IPS DF 19.7 (cell line): ENCODE results near the gene UBAP1L.
"Not testable (repeated sequence)": the region's sequence is repeated elsewhere in the genome, so short reads cannot be mapped to it uniquely, and the experiment has no call there.

Source experiments
- DNase-seq: peaks from one replicate; pipeline ENCODE4 v3.0.0-alpha.2; 2013; ENCODE audit warnings: low read depth, low spot score

UBAP1L gene

GRCh38 chr15:65115086-65115485 is at the start of gene UBAP1L:
Gene UBAP1L (minus strand): TSS chr15:65115200. CDS start chr15:65106215, 8,985 bp downstream.
- DNase-seq = no peak

GRCh38 chr15:65164139-65164538 is 49.1 kb upstream of the UBAP1L start:
- DNase-seq = no peak

DNA sequence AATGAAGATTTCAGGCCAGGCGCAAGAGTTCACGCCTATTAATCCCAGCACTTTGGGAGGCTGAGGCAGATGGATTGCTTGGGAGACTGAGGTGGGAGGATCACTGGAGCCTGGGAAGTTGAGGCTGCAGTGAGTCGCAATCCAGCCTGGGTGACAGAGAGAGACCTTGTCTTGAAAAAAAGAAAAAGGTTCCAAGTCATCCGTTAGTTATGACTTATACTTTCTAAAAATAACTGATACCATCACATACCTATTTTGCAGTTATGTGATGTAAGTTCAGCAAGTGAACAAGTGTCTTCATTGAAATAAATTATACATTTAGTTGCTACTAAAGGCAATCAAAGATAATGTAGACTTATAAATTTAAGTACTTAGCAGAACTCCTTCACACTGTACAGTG is 48.0 kb upstream of the UBAP1L start:
- DNase-seq = no peak

- no peak for DNase-seq
Measured at GRCh38 chr15:65156692-65157091, 41.7 kb upstream of the UBAP1L start.

DNA sequence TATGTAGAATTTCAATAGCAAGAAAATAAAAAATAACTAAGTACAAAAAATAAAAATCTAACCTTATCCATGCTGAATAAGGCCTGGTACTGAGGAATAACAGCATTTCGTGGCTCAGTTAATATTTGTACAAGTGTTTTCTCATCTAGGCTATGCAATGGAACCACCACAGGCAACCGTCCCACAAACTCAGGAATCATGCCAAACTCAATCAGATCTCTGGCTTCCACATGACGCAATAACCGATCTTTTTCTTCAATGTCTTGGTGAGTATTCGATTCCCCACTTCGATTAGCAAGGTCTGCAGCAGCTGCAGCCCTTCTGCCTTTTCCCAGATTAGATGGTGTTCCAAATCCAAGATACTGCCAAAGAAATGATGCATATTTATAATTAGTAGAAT is 39.7 kb upstream of the UBAP1L start:
- DNase-seq = no peak

DNA sequence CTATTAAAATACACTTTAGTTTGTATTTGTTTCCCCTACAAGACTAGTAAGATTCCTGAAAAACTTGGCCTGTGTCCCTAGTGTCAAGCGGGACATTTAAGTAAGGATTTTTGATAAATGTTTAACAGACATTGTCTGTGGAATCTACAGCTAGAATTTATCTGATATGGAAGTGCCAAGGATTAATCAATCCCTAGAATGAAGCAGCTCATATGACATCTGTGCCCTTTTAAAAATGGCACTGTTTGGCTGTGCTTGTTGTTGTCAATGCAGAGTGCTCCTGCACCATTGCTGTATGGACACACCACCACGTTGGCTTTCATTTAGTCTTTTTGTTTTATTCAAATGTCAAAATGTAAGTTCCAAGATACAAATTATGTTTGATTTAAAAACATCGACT is 32.9 kb upstream of the UBAP1L start:
- DNase-seq = no peak

- DNase-seq = no peak
Measured at GRCh38 chr15:65146438-65146837, 31.4 kb upstream of the UBAP1L start.

GRCh38 chr15:65138631-65139030 is 23.6 kb upstream of the UBAP1L start:
- not testable (repeated sequence) for DNase-seq

DNA sequence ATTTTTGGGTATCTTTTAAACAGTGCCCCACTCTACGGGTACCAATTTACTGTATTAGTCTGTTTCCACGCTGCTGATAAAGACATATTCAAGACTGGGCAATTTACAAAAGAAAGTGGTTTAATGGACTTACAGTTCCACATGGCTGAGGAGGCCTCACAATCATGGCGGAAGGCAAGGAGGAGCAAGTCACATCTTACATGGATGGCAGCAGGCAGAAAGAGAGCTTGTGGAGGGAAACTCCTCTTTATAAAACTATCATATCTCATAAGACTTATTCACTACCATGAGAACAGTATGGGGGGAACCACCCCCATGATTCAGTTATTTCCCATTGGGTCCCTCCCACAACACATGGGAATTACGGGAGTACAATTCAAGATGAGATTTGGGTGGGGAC is 22.9 kb upstream of the UBAP1L start:
- not testable (repeated sequence) for DNase-seq

DNA sequence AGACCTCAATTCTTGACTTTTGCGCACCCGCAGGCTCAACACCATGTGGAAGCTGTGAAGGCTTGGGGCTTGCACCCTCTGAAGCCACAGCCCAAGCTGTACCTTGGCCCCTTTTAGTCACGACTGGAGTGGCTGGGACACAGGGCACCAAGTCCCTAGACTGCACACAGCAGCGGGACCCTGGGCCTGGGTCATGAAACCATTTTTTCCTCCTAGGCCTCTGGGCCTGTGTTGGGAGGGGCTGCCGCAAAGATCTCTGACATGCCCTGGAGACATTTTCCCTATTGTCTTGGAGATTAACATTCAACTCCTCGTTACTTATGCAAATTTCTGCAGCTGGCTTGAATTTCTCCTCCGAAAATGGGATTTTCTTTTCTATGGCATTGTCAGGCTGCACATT is 22.1 kb upstream of the UBAP1L start:
- DNase-seq = not testable (repeated sequence)

DNA sequence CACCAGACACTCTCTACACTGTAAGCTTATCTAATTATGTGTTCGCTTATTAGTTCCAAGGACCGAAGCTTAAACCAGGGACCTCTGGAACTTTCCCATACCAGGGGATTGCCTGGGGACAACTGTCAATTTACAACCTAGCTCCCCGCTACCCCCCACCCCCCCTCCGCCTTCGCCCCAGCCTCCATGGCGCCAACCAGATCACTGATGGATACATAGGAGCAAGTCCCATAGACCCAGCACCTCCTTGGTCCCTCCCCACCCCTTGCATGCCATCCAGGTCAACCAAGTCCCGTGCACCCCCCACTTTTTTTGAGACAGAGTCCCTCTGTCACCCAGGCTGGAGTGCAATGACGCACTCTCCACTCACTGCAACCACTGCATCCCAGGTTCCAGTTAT is 19.5 kb upstream of the UBAP1L start:
- DNase-seq = no peak

DNA sequence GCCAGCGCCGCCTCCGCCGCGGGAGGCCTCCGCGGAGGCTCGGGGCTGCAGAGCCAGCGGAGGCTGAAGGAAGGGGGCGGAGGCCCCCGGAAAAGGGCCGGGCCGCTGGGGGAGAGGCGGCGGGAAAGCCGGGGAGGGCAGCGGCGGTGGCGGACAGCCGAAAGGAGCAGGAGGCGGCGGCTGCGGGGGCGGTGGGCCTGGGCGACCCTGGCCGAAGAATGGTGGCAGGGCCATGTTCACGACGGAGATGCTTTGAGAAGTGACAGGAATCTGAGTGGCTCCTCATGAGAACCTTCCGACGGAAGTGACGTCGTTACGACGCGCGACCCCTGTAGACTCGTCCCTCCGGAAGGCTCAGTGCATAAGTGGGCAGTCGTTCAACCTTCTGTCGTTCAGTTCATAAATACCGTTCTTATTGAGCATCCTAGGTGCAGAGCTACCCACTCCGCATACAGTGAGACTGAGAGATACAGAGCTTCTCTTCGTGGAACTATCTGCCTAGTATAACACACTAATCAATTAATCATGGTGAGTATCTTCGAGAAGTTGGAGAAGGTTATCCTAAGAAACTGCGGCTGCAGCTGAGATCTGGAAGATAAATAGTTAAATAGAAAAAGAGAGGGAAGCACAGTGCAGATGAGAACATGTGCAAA is 18.7 kb upstream of the UBAP1L start, which contains the start of gene PDCD7:
Gene PDCD7 (minus strand): TSS at position 261 of the 653 bp plus-strand sequence. CDS start 27 bp downstream, at position 234.
- peak; percentile 91 for DNase-seq

- no peak for DNase-seq
Measured at GRCh38 chr15:65132878-65133547, 18.0 kb upstream of the UBAP1L start.

DNA sequence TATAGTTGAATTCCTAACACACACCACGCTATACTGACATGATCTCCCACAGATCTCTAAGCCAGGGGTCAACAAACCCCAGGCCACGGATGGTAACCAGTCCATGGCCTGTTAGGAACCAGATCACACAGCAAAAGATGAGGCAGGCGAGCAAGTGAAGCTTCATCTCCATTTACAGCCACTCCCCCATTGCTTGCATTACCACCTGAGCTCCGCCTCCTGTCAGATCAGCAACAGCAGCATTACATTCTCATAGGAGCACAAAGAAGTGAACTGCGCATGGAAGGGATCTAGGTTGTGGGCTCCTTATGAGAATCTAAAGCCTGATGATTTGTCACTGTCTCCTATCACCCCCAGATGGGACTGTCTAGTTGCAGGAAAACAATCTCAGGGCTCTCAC is 15.9 kb upstream of the UBAP1L start:
- DNase-seq = no peak

DNA sequence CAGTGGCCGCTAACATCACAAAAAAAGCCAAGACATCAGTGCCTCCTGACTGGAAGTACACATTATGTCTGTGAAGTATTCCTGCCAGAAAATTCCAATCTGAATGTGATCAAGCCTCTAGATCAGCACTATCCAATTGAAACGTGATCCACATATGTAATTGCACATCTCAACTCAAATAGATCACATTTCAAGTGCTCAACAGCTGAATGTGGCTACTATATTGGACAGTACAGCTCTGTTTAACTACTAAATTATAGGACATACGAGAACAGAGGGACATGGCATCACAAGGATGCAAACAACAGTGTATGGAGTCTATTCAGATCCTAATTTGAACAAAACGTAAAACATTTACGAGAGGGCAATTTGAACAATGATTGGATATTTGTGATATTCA is 542 bp upstream of the UBAP1L start:
- no peak for DNase-seq

DNA sequence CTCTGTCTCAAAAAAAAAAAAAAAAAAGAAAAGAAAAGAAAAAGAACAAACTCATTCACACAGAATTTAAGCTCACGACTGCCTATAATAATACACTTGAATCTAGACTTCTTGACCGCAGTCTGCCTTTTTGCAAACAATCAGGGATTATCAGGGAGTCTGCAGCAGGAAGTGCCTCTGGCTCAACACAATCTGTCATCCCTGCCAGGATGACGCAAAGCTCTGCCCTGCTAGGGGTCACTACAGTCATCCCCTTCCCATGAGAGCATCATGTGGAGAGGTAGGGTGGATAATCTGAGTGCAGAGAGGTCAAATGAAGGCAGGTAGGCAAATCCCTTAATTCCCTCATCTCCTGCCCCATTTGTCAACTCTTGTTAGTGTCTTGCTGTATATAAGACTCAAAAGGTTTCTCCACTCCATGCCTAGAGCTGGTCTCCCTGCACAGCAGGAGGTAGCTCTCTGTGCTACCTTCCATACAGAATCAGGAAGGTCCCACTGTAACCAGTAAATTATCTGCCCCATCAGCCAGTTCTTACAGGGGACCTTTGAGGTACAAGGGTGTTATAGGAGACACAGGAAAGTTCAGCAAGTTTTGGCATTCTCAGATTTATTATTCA is 4.2 kb downstream of the UBAP1L start:
- DNase-seq = no peak

- no peak for DNase-seq
Measured at GRCh38 chr15:65106011-65106590, 8.9 kb downstream of the UBAP1L start.

- DNase-seq = no peak
Measured at GRCh38 chr15:65105038-65105437, 10.0 kb downstream of the UBAP1L start.

DNA sequence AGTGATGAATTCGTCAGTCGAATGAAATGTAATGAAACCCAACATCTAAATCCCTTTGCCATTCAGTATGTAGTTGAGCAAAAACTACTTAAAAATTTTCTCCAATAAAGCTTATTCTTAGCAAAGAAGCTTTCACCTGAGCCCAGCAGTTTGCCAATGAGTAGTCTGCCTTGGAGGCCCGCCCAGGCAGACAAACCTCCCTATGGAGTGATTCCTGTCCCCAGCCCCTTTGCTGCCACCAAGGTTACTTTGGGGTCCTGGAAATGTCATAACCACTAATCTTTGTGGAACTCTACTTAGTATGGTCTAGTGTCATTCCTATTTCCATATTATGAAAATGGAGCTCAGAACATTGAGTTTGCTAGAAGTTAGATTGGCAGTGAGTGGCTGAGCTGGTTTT is 12.1 kb downstream of the UBAP1L start:
- DNase-seq = no peak

- DNase-seq = no peak
Measured at GRCh38 chr15:65101891-65102708, 12.9 kb downstream of the UBAP1L start.

DNA sequence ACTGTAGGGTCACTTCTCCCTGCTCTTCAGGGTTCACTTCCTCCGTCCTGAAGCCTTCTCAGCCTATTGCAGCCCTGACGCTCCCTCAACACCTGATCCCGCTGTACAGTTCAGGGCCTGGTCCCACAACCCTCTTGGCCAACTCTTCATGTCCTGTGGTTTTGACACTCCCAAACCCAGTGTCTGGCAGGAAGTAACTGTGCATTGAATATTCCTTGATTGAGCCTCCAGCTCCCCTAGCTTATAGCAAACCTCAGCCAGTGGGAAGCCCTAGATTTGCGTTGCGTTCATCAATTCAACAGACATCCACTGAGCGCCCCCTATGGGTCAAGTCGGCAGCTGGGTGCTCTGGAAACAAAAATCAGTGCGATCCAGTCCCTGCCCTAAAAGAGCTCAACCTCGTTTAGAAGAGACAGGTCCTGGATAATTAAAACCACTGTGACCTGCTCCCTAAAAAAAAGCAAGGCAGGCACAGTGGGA is 13.5 kb downstream of the UBAP1L start:
- peak; percentile 68 for DNase-seq

- DNase-seq = no peak
Measured at GRCh38 chr15:65100442-65100841, 14.6 kb downstream of the UBAP1L start.
